RWPE1 (cell line): ENCODE results near the gene SYNE1.

Source experiments
- CTCF ChIA-PET: fragments of 350-600 bp; sonication (Branson Sonifier 250); formaldehyde crosslinking; extraction: SDS; loops from one replicate; lab custom pipeline; 2021; lab: Yijun Ruan, JAX
- POLR2A ChIA-PET: fragments of 400-600 bp; formaldehyde crosslinking; extraction: SDS; loops from one replicate; lab custom pipeline; 2020; ENCODE audit warnings: antibody characterized with exemption; ENCODE audit not compliant: low non-redundant PET; lab: Yijun Ruan, JAX
- DNase-seq: peaks from one replicate; pipeline ENCODE4 v3.0.0; 2012; ENCODE audit warnings: low spot score
- H3K27ac ChIP-seq: fragments of 450-650 bp; 2 replicates; pipeline ENCODE4 v1.5.1; 2017
- TF ChIP-seq, protein P1 (sequence below): fragments of 450-650 bp; conservative IDR thresholded peaks from 2 replicates; pipeline ENCODE4 v1.5.1; 2017; ENCODE audit warnings: low read depth, mild to moderate bottlenecking

SYNE1 gene

DNA sequence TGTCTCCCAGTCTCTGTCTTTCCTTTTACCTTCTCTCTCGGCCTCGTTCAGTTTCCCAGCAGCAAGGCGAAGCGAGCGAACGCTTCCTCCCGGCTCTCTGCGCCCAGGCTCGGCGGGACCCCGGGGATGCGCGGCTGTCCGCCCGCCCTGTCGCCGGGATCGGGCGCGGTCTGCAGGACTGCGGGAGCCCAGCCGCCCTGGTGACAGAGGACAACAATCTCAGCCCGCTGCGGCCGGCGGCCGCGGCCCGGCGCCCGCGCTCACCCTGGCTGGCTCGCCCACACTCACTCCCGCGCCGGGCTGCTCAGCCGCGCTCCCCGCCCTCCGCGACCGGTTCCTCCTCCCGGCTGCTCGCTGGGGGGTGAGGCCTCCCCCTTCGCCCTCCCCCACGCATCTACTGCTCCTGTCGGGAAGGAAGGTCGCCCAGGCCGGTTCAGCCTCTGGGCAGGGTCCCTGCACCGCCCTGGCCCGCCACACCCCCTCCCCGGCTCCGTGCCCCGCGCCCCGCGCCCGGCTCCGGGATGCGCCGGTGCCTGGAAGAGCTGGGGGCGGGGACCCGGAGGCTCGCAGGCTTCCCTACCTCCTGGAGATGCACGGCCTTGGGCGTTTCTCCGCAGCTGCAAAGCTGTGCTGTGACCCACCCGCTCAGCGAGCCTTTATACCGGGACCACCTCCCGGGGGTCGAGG lies 410 bp downstream of the SYNE1 start:
- POLR2A ChIA-PET: interaction anchor here (0.5 kb wide), 1 partner anchor 1732 kb away, joined by 3 read pairs; no protein-coding TSS in a partner anchor

DNA sequence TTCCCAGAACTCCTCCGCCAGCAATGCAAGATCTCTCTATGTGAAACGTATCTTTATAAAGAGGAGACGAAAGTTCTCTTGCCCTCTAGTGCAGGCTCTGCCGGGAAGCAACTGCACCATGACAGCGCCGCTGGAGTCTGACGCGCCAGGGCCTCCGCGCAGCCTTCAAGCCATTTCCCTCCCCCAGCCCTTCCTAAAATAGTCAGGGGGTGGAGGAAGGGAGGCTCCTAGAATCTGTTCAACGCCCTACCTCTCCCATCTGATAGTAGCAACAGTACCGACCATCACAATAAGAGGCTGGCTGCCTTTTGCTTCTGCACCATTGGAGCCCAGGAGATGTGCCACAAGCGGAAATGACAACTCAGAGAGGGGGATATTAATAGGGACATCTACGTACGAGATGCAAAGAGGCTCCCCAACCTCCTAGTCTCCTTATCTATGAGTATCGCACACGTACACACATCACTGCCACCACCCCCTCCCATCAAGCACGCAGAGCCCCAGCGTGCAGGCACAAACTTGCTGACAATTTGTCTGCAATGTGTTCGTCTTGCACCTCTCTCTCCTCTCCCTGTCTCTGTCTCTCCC lies 1.0 kb downstream of the SYNE1 start:
- POLR2A ChIA-PET: no interaction called here
- H3K27ac ChIP-seq: no peak overlapping the region
- DNase-seq: no peak

More for the DNA sequence above, 410 bp downstream of the SYNE1 start:
- CTCF ChIA-PET: interaction anchor here (0.6 to 1.1 kb wide), 2 partner anchors 67 to 1642 kb away, joined by 3 to 4 read pairs; no protein-coding TSS in a partner anchor
- TF ChIP-seq, protein P1, sequence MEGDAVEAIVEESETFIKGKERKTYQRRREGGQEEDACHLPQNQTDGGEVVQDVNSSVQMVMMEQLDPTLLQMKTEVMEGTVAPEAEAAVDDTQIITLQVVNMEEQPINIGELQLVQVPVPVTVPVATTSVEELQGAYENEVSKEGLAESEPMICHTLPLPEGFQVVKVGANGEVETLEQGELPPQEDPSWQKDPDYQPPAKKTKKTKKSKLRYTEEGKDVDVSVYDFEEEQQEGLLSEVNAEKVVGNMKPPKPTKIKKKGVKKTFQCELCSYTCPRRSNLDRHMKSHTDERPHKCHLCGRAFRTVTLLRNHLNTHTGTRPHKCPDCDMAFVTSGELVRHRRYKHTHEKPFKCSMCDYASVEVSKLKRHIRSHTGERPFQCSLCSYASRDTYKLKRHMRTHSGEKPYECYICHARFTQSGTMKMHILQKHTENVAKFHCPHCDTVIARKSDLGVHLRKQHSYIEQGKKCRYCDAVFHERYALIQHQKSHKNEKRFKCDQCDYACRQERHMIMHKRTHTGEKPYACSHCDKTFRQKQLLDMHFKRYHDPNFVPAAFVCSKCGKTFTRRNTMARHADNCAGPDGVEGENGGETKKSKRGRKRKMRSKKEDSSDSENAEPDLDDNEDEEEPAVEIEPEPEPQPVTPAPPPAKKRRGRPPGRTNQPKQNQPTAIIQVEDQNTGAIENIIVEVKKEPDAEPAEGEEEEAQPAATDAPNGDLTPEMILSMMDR: no peak
- H3K27ac ChIP-seq: no peak overlapping the region
- no peak for DNase-seq

DNA sequence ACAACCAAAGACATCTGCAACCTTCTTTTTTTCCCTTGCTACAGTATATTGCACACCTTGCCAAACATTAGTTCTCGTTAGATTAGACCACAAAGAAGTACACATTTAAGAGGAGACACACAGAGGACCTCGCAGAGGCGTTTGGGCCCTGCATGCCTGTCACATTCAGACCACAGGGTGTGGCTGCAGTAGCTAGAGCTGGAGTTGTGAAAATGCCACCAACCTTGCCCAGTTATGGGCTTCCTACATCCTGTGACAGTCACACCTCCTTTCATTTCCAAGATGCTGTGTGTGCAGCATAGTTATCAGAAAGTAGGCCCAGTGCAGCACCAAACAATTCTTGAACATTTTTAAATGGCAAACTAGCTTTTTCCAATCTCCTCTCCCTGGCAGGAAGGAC lies 2.4 kb downstream of the SYNE1 start:
- DNase-seq: no peak
- TF ChIP-seq, protein P1: no peak
- ChIA-PET CTCF (no interaction called here), POLR2A (no interaction called here)
- H3K27ac ChIP-seq: no peak overlapping the region

More for the DNA sequence above, 1.0 kb downstream of the SYNE1 start:
- TF ChIP-seq, protein P1: no peak
- CTCF ChIA-PET: no interaction called here

DNA sequence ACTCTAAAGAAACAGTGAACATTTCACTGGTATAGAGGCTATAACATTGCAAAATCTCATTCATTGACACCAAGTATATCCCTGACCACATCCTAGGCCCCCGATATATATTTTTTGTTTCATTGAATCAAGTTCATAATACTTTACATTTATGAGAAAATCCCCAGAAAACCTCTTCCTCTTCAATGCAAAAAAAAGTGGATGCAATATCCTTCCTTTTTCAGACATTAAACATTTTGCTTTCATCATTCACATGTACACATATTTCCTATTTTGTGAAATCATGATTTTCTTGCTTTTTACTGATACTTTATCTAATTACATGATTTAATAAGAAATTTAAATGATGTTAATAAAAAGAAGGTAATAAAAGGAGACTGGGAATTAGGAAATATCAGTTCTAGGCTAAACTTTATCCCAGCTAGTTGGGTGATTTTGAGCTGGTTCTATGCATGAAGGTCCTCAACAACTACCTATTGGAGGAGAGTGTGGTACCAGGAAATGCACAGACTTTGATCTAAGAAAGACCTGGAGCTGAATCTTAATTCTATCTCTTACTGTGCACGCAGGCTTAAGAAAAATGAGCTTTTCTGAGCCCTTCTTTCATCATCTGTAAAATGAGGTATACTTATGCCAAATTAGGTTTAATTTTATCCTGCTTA lies 4.9 kb downstream of the SYNE1 start:
- no peak for DNase-seq
- ChIA-PET POLR2A (no interaction called here), CTCF (no interaction called here)
- no peak overlapping the region for H3K27ac ChIP-seq
- TF ChIP-seq, protein P1: no peak

DNA sequence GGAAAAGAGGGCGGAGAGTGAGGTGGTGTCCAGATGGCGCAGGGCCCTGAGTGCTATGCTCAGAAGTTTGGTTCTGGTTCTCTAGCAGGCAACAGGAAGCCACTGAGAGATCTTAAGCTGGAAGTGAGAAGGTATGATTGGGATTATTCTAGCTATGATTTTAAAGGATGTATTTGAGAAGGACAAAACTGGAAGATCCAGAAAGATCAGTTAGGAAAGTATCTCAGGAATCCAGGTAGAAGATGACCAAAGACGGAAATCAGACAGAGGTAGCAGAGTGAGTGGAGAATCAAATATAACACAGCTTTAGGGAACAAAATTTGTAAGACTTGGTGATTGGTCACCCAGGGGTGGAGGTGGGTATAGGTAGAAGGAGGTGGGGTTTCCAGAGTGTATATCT lies 5.8 kb downstream of the SYNE1 start:
- POLR2A ChIA-PET: no interaction called here
- TF ChIP-seq, protein P1: no peak
- DNase-seq: no peak
- CTCF ChIA-PET: no interaction called here
- H3K27ac ChIP-seq: no peak overlapping the region

DNA sequence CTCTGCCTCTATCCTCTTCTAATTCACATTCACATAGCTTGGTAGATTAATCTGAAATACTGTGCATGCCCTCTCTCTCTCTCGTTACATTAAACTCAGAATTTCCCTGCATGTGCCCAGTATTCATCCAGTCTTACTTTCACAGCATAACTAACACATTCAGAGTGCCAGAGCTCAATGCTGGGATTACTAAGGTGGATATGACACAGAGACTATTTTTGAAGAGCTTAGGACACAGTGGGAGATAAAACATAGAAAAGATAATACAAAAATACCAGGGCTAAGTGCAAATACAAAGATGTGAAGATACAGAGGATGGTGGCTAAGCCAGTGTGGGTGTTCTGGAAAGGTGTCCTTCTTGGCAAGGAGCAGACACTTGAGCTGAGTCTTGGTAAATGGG lies 6.3 kb downstream of the SYNE1 start:
- TF ChIP-seq, protein P1: no peak
- no peak overlapping the region for H3K27ac ChIP-seq
- CTCF ChIA-PET: no interaction called here
- DNase-seq: no peak
- POLR2A ChIA-PET: no interaction called here
